Liver (tissue), 3 donors: Measurements from ENCODE around the gene APOBEC3G.

ENCODE experiments used
- ATF3 ChIP-seq: IDR thresholded peaks from 2 replicates; pipeline ENCODE4 v1.6.1; 2016; ENCODE audit warnings: antibody characterized with exemption
- FOXA1 ChIP-seq: IDR thresholded peaks from 2 replicates; pipeline ENCODE4 v1.6.1; 2016; ENCODE audit warnings: antibody characterized with exemption
- FOXA2 ChIP-seq: IDR thresholded peaks from 2 replicates; pipeline ENCODE4 v1.6.1; 2016; ENCODE audit warnings: antibody characterized with exemption
- HNF4A ChIP-seq, 2 donors: conservative IDR thresholded peaks; 2 replicates each; pipeline ENCODE4 v1.6.1; 2016; ENCODE audit warnings: antibody characterized with exemption in 2 of 2, mild to moderate bottlenecking in 2 of 2
- JUND ChIP-seq, 2 donors: IDR thresholded peaks; 2 replicates each; pipeline ENCODE4 v1.6.1; 2016; ENCODE audit warnings: antibody characterized with exemption in 2 of 2
- RAD21 ChIP-seq, 2 donors: IDR thresholded peaks; 2 replicates each; pipeline ENCODE4 v1.6.1; 2016; ENCODE audit warnings: antibody characterized with exemption in 2 of 2, mild to moderate bottlenecking in 2 of 2
- REST ChIP-seq: IDR thresholded peaks from 2 replicates; pipeline ENCODE4 v1.6.1; 2016; ENCODE audit warnings: antibody characterized with exemption, mild to moderate bottlenecking
- TAF1 ChIP-seq: conservative IDR thresholded peaks from 2 replicates; pipeline ENCODE4 v1.6.1; 2016; ENCODE audit warnings: antibody characterized with exemption, mild to moderate bottlenecking
- YY1 ChIP-seq: IDR thresholded peaks from 2 replicates; pipeline ENCODE4 v1.6.1; 2016; ENCODE audit warnings: antibody characterized with exemption, mild to moderate bottlenecking
- TF ChIP-seq, protein P1 (sequence below): fragments of 150-350 bp; IDR thresholded peaks from 2 replicates; pipeline ENCODE4 v1.5.1; 2017; ENCODE audit warnings: improper control_type of control experiment, low read depth, low read length; ENCODE audit not compliant: missing input control
- TF ChIP-seq, protein P2 (sequence below): IDR thresholded peaks from 2 replicates; pipeline ENCODE4 v1.6.1; 2016; ENCODE audit warnings: antibody characterized with exemption
- donor health status: healthy.
- donor health status: healthy.

- TF ChIP-seq, protein P1, sequence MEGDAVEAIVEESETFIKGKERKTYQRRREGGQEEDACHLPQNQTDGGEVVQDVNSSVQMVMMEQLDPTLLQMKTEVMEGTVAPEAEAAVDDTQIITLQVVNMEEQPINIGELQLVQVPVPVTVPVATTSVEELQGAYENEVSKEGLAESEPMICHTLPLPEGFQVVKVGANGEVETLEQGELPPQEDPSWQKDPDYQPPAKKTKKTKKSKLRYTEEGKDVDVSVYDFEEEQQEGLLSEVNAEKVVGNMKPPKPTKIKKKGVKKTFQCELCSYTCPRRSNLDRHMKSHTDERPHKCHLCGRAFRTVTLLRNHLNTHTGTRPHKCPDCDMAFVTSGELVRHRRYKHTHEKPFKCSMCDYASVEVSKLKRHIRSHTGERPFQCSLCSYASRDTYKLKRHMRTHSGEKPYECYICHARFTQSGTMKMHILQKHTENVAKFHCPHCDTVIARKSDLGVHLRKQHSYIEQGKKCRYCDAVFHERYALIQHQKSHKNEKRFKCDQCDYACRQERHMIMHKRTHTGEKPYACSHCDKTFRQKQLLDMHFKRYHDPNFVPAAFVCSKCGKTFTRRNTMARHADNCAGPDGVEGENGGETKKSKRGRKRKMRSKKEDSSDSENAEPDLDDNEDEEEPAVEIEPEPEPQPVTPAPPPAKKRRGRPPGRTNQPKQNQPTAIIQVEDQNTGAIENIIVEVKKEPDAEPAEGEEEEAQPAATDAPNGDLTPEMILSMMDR, result no peak
- TF ChIP-seq JUND (IDR thresholded peaks at IDR 0.05) (no peak), REST (no peak), YY1 (no peak), FOXA2 (no peak), RAD21 (IDR thresholded peaks at IDR 0.05) (no peak), FOXA1 (no peak), ATF3 (no peak), TAF1 (no peak), HNF4A (conservative IDR thresholded peaks at IDR 0.05) (no peak)
- TF ChIP-seq, protein P2, sequence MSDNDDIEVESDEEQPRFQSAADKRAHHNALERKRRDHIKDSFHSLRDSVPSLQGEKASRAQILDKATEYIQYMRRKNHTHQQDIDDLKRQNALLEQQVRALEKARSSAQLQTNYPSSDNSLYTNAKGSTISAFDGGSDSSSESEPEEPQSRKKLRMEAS, result no peak
These were observed 55.2 kb downstream of the APOBEC3G start for GRCh38 chr22:39132281-39132680.
